Brain pericyte (primary cell): ENCODE results near the gene FGD5.

Source experiments
- DNase-seq: peaks from one replicate; pipeline ENCODE4 v3.0.0-alpha.2; 2012; ENCODE audit warnings: low read depth, low spot score

The FGD5 gene

GRCh38 chr3:14926592-14926991, 107.8 kb downstream of the FGD5 start:
- DNase-seq, result no peak

GRCh38 chr3:14927308-14927707, 108.5 kb downstream of the FGD5 start:
- no peak for DNase-seq

DNA sequence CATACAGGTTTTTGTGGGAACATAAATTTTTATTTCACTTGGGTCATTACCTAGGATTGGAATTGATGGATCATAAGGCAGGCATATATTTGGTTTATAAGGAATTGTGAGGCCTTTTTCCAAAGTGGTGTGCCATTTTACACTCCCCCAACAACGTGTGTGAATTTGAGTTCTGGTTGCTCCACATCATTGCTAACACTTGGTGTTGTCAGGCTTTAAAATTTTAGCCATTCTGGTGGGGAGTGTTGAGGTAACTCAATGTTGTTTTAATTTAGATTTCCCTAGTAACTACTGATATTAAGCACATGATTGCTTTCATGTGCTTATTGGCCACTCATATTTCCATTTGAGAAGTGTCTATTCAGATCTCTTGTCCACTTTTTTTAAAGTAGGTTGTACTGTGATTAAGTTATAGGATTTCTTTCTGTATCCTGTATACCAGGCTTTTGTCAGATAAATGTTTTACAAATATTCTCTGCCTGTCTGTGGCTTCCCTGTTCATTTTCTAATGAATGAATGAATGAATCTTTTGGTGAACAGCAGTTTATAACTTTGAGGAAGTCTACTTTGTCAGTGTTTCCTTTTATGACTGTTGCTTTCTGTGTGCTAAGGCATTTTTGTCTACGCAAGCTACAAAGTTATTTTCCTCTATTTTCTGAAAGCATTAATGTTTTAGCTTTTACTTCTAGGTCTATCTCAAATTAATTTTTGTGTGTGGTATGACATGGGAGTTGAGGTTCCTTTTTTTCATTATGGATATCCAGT, 110.7 kb downstream of the FGD5 start:
- no peak for DNase-seq

DNA sequence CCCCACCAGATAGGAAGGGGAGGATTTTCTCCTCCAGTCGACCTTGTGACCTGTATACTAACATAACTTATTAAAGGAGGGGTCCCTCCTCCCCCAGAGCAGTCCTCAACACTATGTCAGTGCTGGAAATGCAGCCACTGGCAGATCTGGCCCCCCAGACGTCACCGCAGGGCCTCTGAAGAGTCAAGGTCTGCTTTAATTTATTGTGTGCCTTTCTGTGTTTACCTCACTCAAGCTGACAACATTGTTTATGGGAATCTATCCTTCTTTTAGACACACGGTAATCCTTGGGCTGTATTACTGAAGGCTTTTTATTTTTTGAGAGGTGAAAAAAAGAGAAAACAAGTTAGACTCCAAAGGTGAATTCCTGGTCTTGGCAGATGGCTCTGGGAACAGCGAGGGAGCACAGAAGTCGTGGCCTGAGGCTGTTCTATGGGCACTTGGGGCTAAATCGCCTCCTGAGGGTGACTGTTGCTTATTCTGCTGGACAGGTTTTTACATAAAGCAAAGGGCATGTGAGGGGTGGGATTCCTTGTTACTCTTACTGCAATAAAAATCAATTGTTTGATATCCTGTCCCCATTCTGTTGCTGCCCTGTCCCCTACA, 115.2 kb downstream of the FGD5 start:
- no peak for DNase-seq

GRCh38 chr3:14935592-14936345, 117.0 kb downstream of the FGD5 start:
- DNase-seq, result no peak

DNA sequence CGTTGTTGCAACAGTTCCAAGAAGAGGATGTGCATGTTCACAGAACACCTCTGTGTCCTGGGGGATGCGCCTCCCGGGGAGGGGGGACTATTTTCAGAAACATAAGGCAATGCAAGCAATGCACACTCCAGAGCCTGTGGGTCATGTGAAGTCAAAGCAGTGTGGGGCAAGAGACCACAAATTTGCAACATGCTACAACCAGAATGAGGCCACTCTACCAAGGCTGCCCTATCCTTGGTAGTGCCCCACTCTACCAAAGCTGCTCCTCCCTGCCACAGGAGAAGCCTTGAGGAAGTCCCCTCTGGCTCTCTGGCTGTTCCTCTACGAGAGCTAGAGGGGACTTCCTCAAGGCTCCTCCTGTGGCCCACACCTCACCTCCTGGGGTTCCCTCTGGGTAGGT, 120.2 kb downstream of the FGD5 start:
- DNase-seq, result no peak

DNA sequence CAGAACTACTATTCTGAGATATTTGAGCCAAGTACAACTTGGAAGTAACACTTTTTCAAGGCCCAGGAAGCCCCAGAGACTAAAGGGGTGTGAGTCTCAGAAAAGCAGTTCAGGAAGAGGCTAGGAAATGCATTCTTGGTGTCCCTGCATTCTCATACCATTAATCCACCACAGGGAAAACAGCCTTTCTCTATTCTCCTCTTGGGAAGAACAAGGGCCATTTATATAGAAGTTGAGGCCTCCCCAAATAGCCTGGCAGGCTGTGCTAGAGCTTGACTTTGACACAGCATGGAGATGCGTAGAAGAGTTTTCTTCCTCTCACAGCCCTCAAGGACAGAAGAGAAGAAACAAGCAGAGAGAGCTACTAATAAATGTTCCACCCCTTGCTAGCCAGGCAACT, 123.1 kb downstream of the FGD5 start:
- no peak for DNase-seq

DNA sequence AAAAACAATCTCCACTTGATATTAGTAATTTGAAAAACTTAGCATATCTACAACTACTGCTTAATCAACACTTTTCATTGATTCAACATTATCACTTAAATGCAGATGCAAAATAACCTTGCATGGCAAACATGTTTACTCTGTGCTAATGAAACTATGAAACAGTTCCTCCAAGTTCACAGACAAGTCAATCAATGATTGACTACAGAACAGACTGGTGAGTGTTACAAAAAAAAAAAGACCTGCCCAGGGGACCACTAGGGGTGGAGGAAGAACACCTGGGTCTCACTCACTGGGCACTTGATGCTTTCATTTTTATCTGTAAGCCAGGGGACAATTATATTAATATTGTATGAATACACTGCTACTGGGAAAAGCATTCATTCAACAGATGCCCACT, 124.3 kb downstream of the FGD5 start:
- no peak for DNase-seq

DNA sequence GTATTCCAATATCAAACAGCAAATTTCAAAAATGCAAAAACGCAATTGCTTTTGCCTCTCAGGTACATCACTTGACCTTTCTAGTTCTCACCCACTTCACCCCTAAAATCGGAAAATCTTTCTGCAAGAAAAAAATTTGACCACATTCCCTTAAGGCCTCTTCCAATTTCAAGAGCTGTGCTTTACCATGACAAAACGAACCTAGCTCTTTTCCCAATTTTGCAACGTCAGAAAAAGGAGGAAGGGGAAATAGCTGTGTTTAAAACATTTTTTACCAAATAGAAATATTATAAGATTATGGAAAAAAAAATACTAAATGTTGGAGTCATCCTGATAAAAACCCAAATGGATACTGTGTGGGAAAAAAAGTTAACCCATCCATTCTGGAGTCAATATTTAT, 127.5 kb downstream of the FGD5 start:
- DNase-seq, result no peak

DNA sequence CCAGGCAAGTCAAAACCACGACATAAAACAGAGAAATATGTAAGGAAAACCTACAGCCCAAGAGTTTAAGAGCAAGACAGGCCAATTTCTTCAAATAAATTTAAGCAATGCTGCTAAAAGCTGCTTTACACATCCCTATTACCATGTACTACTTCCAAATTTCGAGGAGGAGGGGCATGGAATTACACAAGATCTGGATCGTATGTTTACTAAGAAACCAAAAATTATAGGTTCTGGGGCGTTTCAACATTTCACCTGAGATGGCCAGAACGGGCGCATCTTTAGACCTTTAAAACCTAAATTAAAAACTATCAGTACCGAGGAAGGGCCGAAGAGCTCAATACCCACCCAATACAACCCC, 128.0 kb downstream of the FGD5 start:
- DNase-seq, result no peak

- no peak for DNase-seq
Observed at GRCh38 chr3:14947100-14947885, 128.5 kb downstream of the FGD5 start, which contains the start of gene NR2C2. Gene NR2C2, plus strand, starts transcription at chr3:14947583. Its CDS starts 56,332 bp downstream, at chr3:15003915.

DNA sequence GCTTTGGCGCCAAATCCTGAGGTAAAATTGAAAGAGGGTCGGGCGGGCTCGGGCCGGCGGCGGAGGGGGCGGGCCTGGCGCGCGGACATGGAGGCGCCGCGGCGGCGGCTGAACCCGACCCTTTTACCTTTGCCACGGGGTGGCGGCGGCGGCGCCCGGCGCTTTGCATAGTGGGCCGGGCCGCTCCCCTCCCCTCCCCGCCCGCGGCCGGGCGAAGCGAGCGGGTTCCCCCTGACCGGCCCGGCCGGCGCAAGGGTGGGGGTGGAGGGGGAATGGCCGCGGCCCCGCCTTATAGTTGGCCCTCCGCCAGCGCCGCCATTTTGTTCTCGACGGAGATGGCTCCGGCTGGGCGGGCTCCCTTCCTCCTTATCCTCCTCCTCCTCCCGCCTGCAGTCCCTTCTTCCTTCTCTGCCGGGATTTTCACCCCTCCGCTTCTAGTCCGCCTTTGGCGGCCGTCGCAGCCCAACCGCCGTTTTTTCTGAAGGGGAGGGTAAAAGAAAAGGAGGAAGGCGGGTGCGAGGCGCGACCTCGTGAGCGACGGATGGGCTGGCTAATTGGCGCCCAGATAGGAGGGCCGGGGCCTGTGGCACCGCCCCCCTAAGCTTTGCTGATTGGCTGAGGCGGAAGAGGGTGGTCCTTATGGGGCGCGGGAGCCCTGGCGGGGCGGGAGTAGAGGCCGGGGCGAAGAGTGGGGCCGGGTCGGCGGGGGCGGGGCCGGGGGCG, 129.3 kb downstream of the FGD5 start:
- peak; percentile 91 for DNase-seq

GRCh38 chr3:14948609-14949038, 129.9 kb downstream of the FGD5 start:
- no peak for DNase-seq

DNA sequence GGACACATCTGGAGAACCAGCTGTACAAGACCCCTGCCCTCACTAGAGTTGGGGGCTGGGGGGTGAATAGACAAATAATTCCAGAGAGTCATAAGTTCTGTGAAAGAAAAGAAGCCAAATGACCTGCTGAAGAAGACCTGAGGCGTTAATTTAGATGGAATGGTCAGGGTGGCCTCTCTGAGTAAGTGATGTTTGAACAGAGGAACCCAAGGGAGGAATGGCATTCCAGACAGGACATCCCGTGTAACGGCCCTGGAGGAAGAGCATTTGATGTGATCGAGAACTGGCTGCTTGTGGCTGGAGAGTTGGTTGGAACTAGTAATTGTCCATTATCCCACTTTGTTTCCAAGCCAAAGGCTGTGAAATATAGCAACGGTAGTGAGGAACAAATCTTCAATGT, 130.4 kb downstream of the FGD5 start:
- no peak for DNase-seq

GRCh38 chr3:14950274-14950673, 131.5 kb downstream of the FGD5 start:
- DNase-seq, result no peak

GRCh38 chr3:14957153-14957552, 138.4 kb downstream of the FGD5 start:
- no peak for DNase-seq

- DNase-seq, result no peak
Observed at GRCh38 chr3:14957925-14958324, 139.2 kb downstream of the FGD5 start.

DNA sequence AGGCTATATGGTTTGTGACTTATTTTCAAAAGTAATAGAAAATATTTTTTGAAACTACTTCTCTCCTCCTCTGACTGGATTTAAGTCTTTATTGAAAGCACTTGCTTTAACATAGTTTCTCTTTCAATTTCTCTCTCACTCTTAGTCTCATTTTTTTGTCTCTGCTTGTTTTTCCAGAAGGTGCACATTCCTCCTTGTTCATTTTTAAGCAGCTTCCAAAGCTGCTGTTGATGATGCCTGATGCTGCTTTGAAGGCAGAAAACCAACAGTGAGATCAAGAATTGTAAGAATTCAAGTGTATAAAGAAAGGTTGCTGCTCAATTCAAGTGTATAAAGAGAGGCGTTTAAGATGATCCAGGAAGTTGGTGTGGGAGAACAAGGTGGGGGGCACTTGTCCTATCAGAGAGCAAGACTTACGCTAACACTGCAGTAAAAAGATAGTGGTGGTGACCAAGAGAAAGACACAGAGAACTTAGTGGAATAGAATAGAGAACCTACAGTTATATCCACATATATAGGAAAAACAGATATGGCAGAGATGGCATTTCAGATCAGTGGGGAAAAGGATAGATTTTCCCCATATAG, 140.7 kb downstream of the FGD5 start:
- DNase-seq, result no peak

DNA sequence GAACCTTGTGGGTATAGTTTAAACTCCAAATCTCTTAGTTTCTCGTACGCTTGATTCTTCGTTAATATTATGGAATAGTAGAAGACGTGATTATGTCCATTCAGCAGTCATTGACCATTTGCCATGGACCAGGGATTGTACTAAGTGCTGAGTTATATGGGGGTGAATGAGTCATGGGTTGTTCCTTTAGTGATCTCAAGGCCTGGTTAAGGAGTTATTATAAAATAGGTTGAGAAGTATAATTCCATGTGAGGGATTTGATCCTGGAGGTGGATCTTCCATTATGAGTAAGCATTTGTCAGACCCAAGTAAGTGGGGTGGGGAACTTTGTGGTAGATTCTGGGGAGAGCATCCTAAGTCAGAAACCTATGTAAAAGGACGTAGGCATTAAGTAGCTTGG, 144.0 kb downstream of the FGD5 start:
- no peak for DNase-seq

DNA sequence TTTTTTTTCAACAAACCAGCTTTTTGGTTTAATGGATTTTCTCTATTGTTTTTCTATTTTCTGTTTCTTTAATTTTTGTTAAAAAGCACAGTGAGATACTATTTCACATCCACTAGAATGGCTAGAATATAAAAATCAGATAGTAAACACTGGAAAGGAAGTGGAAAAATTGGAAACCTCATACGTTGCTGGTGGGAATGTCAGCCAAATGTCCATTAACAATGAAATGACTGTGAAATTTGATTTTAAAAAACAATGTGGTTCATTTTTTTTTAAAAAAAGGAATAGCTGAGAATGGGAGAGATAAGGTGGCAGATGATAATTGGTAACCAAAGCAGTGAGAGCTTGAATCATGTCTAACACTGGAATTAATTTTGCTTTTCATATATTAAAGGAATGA, 148.5 kb downstream of the FGD5 start:
- no peak for DNase-seq

DNA sequence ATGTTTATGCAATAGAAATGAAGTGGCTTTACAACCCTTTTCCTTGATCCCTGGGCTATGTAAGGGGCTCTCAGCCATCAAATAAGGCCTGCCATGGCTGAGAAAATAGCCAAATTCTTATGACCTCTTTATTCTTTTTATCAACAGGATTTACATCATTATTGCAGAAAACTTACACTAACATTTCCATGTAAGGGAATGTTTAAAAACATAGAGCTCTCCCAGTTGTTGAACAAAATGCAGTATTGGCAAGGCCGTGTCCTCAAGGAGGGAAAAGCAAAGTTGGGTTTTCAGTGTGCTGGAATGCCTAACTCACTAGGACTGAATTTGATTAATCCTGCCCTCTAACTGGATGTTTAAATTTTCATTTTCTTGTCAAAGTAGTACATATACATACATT, 150.9 kb downstream of the FGD5 start:
- no peak for DNase-seq
